ENCODE measurements around the gene ACLY.

The ACLY gene

DNA sequence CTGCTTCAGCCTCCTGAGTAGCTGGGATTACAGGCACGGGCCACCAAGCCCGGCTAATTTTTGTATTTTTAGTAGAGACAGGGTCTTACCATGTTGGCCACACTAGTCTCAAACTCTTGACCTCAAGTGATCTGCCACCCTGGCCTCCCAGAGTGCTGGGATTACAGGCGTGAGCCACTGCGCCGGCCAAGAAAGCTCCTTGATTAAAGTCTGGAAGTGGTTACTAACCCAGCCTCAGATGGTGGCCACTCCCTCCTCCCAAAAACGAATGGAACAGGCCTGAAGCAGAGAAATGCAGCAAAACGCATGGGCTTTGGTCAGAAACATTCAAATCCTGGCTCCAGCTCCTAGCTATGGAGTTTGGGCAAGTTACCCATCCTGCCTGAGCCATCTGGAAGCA, 94.7 kb downstream of the ACLY start:
- no peak for DNase-seq

DNA sequence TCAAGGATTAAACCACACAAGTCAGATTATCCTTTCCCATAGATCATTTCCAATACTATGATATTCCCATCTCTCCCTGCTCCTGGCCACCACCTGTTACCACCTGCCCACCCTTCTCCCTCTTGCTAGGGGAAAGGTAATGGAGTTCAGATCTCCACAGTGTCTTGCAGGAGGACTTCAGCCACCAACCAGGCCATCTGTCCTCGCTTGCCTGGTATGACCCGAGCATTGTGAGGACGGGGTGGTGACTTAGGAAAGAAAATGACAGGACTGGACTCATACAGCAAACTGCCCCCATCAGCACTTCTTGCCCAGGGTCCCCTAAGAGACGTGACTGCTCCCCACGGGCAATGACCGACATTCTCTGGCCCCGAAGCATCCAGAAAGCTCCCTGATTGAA, 95.2 kb downstream of the ACLY start:
- DNase-seq, result no peak

DNA sequence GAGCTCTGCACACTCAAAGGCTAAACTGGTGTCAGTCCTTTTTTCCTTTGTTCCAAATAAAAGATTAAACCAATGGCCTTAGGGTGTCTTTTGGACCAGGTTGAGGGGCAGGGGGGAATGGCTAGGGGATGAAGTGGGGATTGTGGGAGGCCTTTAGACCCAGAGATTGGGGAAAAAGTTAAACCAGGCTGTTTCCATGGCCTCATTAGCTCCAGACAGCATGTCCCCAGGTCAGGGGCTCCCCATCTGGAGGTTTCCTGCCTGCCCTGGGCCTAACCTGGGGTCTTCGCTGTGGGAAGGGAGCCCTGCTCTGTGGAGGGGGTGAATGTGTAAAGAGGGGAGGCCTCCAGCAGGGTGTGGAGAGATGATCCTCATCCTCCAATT, 95.6 kb downstream of the ACLY start:
- no peak for DNase-seq

DNA sequence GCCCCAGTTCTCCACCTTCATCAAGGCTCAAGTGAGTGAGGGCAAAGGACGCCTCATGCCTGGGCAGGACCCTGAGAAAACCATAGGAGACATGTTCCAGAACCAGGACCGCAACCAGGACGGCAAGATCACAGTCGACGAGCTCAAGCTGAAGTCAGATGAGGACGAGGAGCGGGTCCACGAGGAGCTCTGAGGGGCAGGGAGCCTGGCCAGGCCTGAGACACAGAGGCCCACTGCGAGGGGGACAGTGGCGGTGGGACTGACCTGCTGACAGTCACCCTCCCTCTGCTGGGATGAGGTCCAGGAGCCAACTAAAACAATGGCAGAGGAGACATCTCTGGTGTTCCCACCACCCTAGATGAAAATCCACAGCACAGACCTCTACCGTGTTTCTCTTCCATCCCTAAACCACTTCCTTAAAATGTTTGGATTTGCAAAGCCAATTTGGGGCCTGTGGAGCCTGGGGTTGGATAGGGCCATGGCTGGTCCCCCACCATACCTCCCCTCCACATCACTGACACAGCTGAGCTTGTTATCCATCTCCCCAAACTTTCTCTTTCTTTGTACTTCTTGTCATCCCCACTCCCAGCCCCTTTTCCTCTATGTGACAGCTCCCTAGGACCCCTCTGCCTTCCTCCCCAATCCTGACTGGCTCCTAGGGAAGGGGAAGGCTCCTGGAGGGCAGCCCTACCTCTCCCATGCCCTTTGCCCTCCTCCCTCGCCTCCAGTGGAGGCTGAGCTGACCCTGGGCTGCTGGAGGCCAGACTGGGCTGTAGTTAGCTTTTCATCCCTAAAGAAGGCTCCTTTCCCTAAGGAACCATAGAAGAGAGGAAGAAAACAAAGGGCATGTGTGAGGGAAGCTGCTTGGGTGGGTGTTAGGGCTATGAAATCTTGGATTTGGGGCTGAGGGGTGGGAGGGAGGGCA, 96.3 kb downstream of the ACLY start:
- no peak for DNase-seq

DNA sequence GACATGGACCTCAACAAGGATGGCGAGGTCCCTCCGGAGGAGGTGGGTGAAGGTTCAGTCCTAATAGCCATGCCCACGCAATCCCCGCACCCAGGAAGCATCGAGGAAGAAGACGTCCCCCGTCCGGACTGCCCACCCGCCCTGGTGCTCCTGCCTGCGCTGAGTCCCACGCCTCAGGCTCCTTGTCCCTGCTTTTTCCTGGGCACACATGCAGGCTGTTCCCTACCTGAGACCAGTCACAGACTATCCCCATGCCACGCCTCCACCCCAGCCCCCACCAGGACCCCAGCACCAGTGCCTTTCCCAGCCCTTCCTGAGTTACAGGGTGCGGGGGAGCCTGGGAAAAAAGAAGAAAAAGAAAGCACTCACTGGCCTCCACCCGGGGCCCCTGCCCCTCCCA, 97.0 kb downstream of the ACLY start:
- no peak for DNase-seq

DNA sequence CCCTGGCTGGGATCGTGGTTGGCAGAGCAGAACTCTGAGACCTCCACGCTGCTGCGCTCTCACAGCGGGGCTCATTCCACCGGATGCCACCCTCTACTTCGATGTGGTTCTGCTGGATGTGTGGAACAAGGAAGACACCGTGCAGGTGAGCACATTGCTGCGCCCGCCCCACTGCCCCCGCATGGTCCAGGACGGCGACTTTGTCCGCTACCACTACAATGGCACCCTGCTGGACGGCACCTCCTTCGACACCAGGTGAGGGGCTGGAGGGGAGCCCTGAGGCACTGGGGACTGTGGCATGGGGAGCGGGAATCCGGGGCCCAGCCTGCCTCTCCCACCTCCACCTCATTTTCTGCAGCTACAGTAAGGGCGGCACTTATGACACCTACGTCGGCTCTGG, 100.7 kb downstream of the ACLY start:
- no peak for DNase-seq

Measured in NCI-H748 treated with DMSO at 0.1 percent for 48 hours (cell line).